ENCODE results near the gene STEAP3. TPM values are rescaled to one million over a fixed set of nuclear protein-coding genes. Genes with fewer than 3 reads are reported as not detected.
"Not testable (repeated sequence)": the region's sequence is repeated elsewhere in the genome, so short reads cannot be mapped to it uniquely, and the experiment has no call there.

STEAP3 gene
- total and polyA plus RNA-seq, 5 donors: 4.8 to 12.4 (median 9.3) TPM

DNA sequence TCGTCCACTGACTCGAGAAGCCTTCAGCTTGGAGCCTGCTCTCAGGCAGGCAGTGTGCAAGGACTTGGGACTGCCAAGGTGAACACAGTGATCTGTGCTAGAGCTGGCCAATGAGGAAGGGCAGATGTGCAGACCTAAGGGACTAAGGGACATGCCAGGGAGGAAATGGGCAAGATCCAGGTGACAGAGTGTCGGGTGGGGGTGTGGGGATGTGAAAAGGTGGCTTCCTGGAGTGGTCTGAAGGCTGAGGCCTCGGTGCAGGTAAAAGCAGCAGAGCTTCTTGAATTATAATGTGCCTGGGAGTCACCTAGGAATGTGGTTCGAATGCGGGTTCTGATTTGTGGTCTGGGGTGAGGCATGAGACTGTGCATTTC lies 42.0 kb downstream of the STEAP3 start:
- intact Hi-C loops (cut with DNase I): loop anchor here in 1 of 4 donors (10.0 kb wide), 1 partner anchor 251 kb away; no protein-coding TSS in a partner anchor
- ATAC-seq (no peak), DNase-seq (no peak)
- Histone ChIP-seq H3K27ac (ENCODE audit: low read length) (no peak overlapping the region), H3K4me1 (ENCODE audit: control insufficient read depth, insufficient read depth, low read length) (no peaks in the 10 kb centered on the region), H3K9me3 (ENCODE audit: control insufficient read depth, low read length) (no peaks in the 10 kb centered on the region), H3K27me3 (ENCODE audit: control insufficient read depth, insufficient read depth) (no peaks in the 10 kb centered on the region), H3K4me3 (ENCODE audit: low read length) (no peak overlapping the region)
- WGBS: 90% methylated on average over 6 of the region's 6 CpGs

GRCh38 chr2:119266091-119266589 lies 42.5 kb downstream of the STEAP3 start:
- no peak for ATAC-seq
- WGBS: 90% methylated on average over 8 of the region's 8 CpGs

DNA sequence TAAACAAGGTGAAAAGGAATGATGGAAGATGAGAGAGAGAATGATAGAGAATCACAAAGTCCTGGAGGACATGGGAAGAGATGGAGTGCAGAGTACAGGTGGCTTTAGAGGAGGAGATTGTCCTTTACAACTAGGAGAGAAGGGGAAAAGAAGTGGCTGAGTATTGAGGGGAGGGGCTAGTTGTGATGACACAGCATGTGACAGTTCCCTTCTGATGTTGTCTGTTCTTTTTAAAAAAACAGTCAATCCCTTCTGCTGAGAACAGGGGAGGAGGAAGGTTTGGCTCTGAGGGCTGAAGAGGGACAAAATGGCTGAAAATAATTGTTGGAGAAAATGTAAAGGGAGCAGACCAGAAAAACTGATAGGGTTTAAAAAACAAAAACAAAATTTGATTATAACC lies 44.0 kb downstream of the STEAP3 start:
- Histone ChIP-seq H3K9me3 (ENCODE audit: control insufficient read depth, low read length) (no peaks in the 10 kb centered on the region), H3K27me3 (ENCODE audit: control insufficient read depth, insufficient read depth) (no peaks in the 10 kb centered on the region), H3K27ac (ENCODE audit: low read length) (no peak overlapping the region), H3K4me3 (ENCODE audit: low read length) (no peak overlapping the region), H3K4me1 (ENCODE audit: control insufficient read depth, insufficient read depth, low read length) (no peaks in the 10 kb centered on the region)
- no peak for DNase-seq
- ATAC-seq: no peak
- intact Hi-C loops (cut with DNase I): loop anchor here in 1 of 4 donors (10.0 kb wide), 1 partner anchor 253 kb away; no protein-coding TSS in a partner anchor

More at GRCh38 chr2:119266091-119266589, 42.5 kb downstream of the STEAP3 start:
- Histone ChIP-seq H3K4me1 (ENCODE audit: control insufficient read depth, insufficient read depth, low read length) (no peaks in the 10 kb centered on the region), H3K9me3 (ENCODE audit: control insufficient read depth, low read length) (no peaks in the 10 kb centered on the region), H3K4me3 (ENCODE audit: low read length) (no peak overlapping the region), H3K27ac (ENCODE audit: low read length) (no peak overlapping the region), H3K27me3 (ENCODE audit: control insufficient read depth, insufficient read depth) (no peaks in the 10 kb centered on the region)
- DNase-seq: no peak
- intact Hi-C loops (cut with DNase I): loop anchor here in 1 of 4 donors (10.0 kb wide), 1 partner anchor 251 kb away; no protein-coding TSS in a partner anchor

GRCh38 chr2:119276864-119277263 lies 53.2 kb downstream of the STEAP3 start:
- ATAC-seq (no peak), DNase-seq (no peak)

DNA sequence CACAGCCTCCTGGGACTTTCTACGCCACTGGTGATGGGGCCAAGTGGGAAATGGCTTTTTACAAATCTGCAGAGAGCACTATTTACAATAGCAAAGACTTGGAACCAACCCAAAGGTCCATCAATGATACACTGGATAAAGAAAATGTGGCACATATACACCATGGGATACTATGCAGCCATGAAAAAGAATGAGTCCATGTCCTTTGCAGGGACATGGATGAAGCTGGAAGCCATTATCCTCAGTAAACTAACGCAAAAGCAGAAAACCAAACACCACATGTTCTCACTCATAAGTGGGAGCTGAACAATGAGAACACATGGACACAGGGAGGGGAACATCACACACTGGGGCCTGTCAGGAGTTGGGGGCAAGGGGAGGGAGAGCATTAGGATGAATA lies 54.8 kb downstream of the STEAP3 start:
- H3K4me1 ChIP-seq (ENCODE audit: control insufficient read depth, insufficient read depth, low read length); H3K27me3 ChIP-seq (ENCODE audit: control insufficient read depth, insufficient read depth); H3K9me3 ChIP-seq (ENCODE audit: control insufficient read depth, low read length); H3K4me3 ChIP-seq (ENCODE audit: low read length); intact Hi-C loops (cut with DNase I); DNase-seq; ATAC-seq; H3K27ac ChIP-seq (ENCODE audit: low read length): not testable (repeated sequence)
- 90% methylated on average over 2 of the region's 2 CpGs for WGBS

More at GRCh38 chr2:119276864-119277263, 53.2 kb downstream of the STEAP3 start:
- no peaks in the 10 kb centered on the region for H3K27me3 ChIP-seq (ENCODE audit: control insufficient read depth, insufficient read depth)
- no peaks in the 10 kb centered on the region for H3K4me1 ChIP-seq (ENCODE audit: control insufficient read depth, insufficient read depth, low read length)
- H3K9me3 ChIP-seq (ENCODE audit: control insufficient read depth, low read length): no peaks in the 10 kb centered on the region
- H3K27ac ChIP-seq (ENCODE audit: low read length): no peak overlapping the region
- WGBS: 75% methylated on average over 8 of the region's 8 CpGs
- H3K4me3 ChIP-seq (ENCODE audit: low read length): no peak overlapping the region
- intact Hi-C loops (cut with DNase I): no loop called here

GRCh38 chr2:119278946-119279345 lies 55.3 kb downstream of the STEAP3 start:
- 87% methylated on average over 6 of the region's 6 CpGs for WGBS
- Histone ChIP-seq H3K9me3 (ENCODE audit: control insufficient read depth, low read length) (no peaks in the 10 kb centered on the region), H3K27me3 (ENCODE audit: control insufficient read depth, insufficient read depth) (no peaks in the 10 kb centered on the region), H3K27ac (ENCODE audit: low read length) (no peak overlapping the region), H3K4me3 (ENCODE audit: low read length) (no peak overlapping the region), H3K4me1 (ENCODE audit: control insufficient read depth, insufficient read depth, low read length) (no peaks in the 10 kb centered on the region)
- intact Hi-C loops (cut with DNase I): no loop called here
- no peak for ATAC-seq
- no peak for DNase-seq

GRCh38 chr2:119279666-119280065 lies 56.0 kb downstream of the STEAP3 start:
- Histone ChIP-seq H3K9me3 (ENCODE audit: control insufficient read depth, low read length) (no peaks in the 10 kb centered on the region), H3K4me1 (ENCODE audit: control insufficient read depth, insufficient read depth, low read length) (no peaks in the 10 kb centered on the region), H3K27ac (ENCODE audit: low read length) (no peak overlapping the region), H3K4me3 (ENCODE audit: low read length) (no peak overlapping the region), H3K27me3 (ENCODE audit: control insufficient read depth, insufficient read depth) (no peaks in the 10 kb centered on the region)
- DNase-seq (no peak), ATAC-seq (no peak)
- 90% methylated on average over 6 of the region's 6 CpGs for WGBS
- intact Hi-C loops (cut with DNase I): loop anchor here in 3 of 4 donors (10.0 kb wide), 2 partner anchors 55 to 395 kb away; partner anchors contain the start of gene STEAP3 (in 2 of the 3)

DNA sequence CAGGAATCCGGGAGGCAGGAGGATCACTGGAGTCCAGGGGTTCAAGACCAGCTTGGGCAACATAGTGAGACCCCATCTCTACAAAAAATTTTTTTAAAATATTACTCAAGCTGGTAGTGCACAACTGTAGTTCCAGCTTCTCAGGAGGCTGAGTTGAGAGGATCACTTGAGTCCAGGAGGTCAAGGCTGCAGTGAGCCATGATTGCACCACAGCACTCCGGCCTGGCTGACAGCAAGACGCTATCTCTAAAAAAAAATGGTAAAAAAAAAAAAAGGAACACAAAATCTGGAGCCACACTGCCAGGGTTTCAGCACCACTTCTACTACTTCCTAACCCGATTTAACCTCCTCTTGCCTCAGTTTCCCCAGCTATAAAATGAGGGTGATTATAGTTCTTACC lies 57.0 kb downstream of the STEAP3 start:
- DNase-seq (no peak), ATAC-seq (no peak)
- no peak overlapping the region for H3K4me3 ChIP-seq (ENCODE audit: low read length)
- WGBS: 76% methylated on average over 4 of the region's 4 CpGs
- H3K9me3 ChIP-seq (ENCODE audit: control insufficient read depth, low read length): no peaks in the 10 kb centered on the region
- no peaks in the 10 kb centered on the region for H3K4me1 ChIP-seq (ENCODE audit: control insufficient read depth, insufficient read depth, low read length)
- no peaks in the 10 kb centered on the region for H3K27me3 ChIP-seq (ENCODE audit: control insufficient read depth, insufficient read depth)
- H3K27ac ChIP-seq (ENCODE audit: low read length): no peak overlapping the region
- intact Hi-C loops (cut with DNase I): loop anchor here in 3 of 4 donors (10.0 kb wide), 2 partner anchors 56 to 396 kb away; partner anchors contain the start of gene STEAP3 (in 2 of the 3)

GRCh38 chr2:119282146-119282995 lies 58.7 kb downstream of the STEAP3 start:
- H3K27ac ChIP-seq (ENCODE audit: low read length): no peak overlapping the region
- no peak overlapping the region for H3K4me3 ChIP-seq (ENCODE audit: low read length)
- no peak for ATAC-seq
- H3K9me3 ChIP-seq (ENCODE audit: control insufficient read depth, low read length): no peaks in the 10 kb centered on the region
- DNase-seq: no peak
- WGBS: 77% methylated on average over 21 of the region's 21 CpGs
- H3K27me3 ChIP-seq (ENCODE audit: control insufficient read depth, insufficient read depth): no peaks in the 10 kb centered on the region
- no peaks in the 10 kb centered on the region for H3K4me1 ChIP-seq (ENCODE audit: control insufficient read depth, insufficient read depth, low read length)
- intact Hi-C loops (cut with DNase I): loop anchor here in 3 of 4 donors (10.0 kb wide), 2 partner anchors 58 to 398 kb away; partner anchors contain the start of gene STEAP3 (in 2 of the 3)

- Histone ChIP-seq H3K4me1 (ENCODE audit: control insufficient read depth, insufficient read depth, low read length) (no peaks in the 10 kb centered on the region), H3K27ac (ENCODE audit: low read length) (no peak overlapping the region), H3K9me3 (ENCODE audit: control insufficient read depth, low read length) (no peaks in the 10 kb centered on the region), H3K4me3 (ENCODE audit: low read length) (no peak overlapping the region), H3K27me3 (ENCODE audit: control insufficient read depth, insufficient read depth) (no peaks in the 10 kb centered on the region)
- 69% methylated on average over 4 of the region's 4 CpGs for WGBS
- peak; percentile 55 to 85 (median 78) for DNase-seq
- intact Hi-C loops (cut with DNase I): loop anchor here in 3 of 4 donors (10.0 kb wide), 2 partner anchors 58 to 398 kb away; partner anchors contain the start of gene STEAP3 (in 2 of the 3)
- peak; percentile 72 to 79 for ATAC-seq
These were observed 59.4 kb downstream of the STEAP3 start for GRCh38 chr2:119282996-119283511.

GRCh38 chr2:119283873-119284331 lies 60.3 kb downstream of the STEAP3 start:
- Histone ChIP-seq H3K4me1 (ENCODE audit: control insufficient read depth, insufficient read depth, low read length) (no peaks in the 10 kb centered on the region), H3K27me3 (ENCODE audit: control insufficient read depth, insufficient read depth) (no peaks in the 10 kb centered on the region), H3K4me3 (ENCODE audit: low read length) (no peak overlapping the region), H3K9me3 (ENCODE audit: control insufficient read depth, low read length) (no peaks in the 10 kb centered on the region), H3K27ac (ENCODE audit: low read length) (peak overlapping the region; percentile 6)
- 63% methylated on average over 10 of the region's 10 CpGs for WGBS
- peak; percentile 74 to 83 (median 78) for DNase-seq
- ATAC-seq: peak; percentile 88 to 89
- intact Hi-C loops (cut with DNase I): loop anchor here in 3 of 4 donors (10.0 kb wide), 2 partner anchors 59 to 399 kb away; partner anchors contain the start of gene STEAP3 (in 2 of the 3)

Data from right cardiac atrium (tissue), 5 donors.